Right ventricle myocardium inferior (tissue), 1 donor: Measurements from ENCODE around the gene ABCA8. TPM values are rescaled to one million over a fixed set of nuclear protein-coding genes. Genes with fewer than 3 reads are reported as not detected.
A peak's percentile ranks its signal among the peaks of the same experiment; 100 is the strongest.
"Not testable (repeated sequence)": the region's sequence is repeated elsewhere in the genome, so short reads cannot be mapped to it uniquely, and the experiment has no call there.

Source experiments
- ATAC-seq: fragments of 200-7000 bp; cut with Tn5 transposase; one replicate; pipeline ENCODE4 v1.9.1; 2020; ENCODE audit warnings: mild to moderate bottlenecking, moderate library complexity
- DNase-seq: peaks from one replicate; pipeline ENCODE4 v3.0.0; 2021; ENCODE audit errors: missing footprints
- intact Hi-C: fragments of 100-400 bp; cut with DNase I; formaldehyde crosslinking; loops from one replicate; pipeline ENCODE4 v1.11.0; 2022
- total RNA-seq: library from RNA; stranded (reverse); fragmentation: NEBNext Ultra II Directional; extraction: Animal tissue kit (Norgen Biotek cat#: 25700); gene quantifications from one replicate; pipeline ENCODE4 v1.2.1, GENCODE V29; 2021
- donor health status: DM: no; HTN: yes; CAD: no; lungs with severe emphysema.

Gene ABCA8
- total RNA-seq, 1 donor from 2014 or later = 60.3 TPM

- intact Hi-C loops = no loop called here
- DNase-seq = no peak
- no peak for ATAC-seq
Observed at GRCh38 chr17:68944435-68945035, 10.7 kb downstream of the ABCA8 start.

- intact Hi-C loops, DNase-seq, ATAC-seq: not testable (repeated sequence)
Observed at GRCh38 chr17:68943812-68944182, 11.4 kb downstream of the ABCA8 start.

GRCh38 chr17:68943123-68943811 is 11.9 kb downstream of the ABCA8 start:
- ATAC-seq (no peak), DNase-seq (no peak)
- intact Hi-C loops = no loop called here

- peak; percentile 35 for ATAC-seq
- intact Hi-C loops = no loop called here
- DNase-seq = no peak
Observed at GRCh38 chr17:68942389-68942788, 12.8 kb downstream of the ABCA8 start.

- intact Hi-C loops = no loop called here
- no peak for ATAC-seq
Observed at GRCh38 chr17:68941761-68942160, 13.4 kb downstream of the ABCA8 start.

GRCh38 chr17:68939195-68939594 is 16.0 kb downstream of the ABCA8 start:
- ATAC-seq = no peak
- intact Hi-C loops = no loop called here
- no peak for DNase-seq

More at GRCh38 chr17:68941761-68942160, 13.4 kb downstream of the ABCA8 start:
- DNase-seq = no peak

GRCh38 chr17:68937890-68938514 is 17.2 kb downstream of the ABCA8 start:
- intact Hi-C loops = no loop called here

GRCh38 chr17:68927516-68927915 is 27.7 kb downstream of the ABCA8 start:
- ATAC-seq (no peak), DNase-seq (no peak)
- intact Hi-C loops = no loop called here

More at GRCh38 chr17:68937890-68938514, 17.2 kb downstream of the ABCA8 start:
- DNase-seq (no peak), ATAC-seq (no peak)

GRCh38 chr17:68924793-68925720 is 30.1 kb downstream of the ABCA8 start:
- no peak for ATAC-seq
- no peak for DNase-seq
- intact Hi-C loops = no loop called here

- DNase-seq = no peak
- ATAC-seq = no peak
- intact Hi-C loops = loop anchor here (5.0 kb wide), 1 partner anchor 134 kb away; no protein-coding TSS in a partner anchor
Observed at GRCh38 chr17:68910789-68911431, 44.3 kb downstream of the ABCA8 start.

- intact Hi-C loops = loop anchor here (5.0 kb wide), 1 partner anchor 133 kb away; no protein-coding TSS in a partner anchor
- ATAC-seq (peak; percentile 70), DNase-seq (no peak)
Observed at GRCh38 chr17:68910251-68910705, 44.9 kb downstream of the ABCA8 start.

- DNase-seq (no peak), ATAC-seq (peak; percentile 68)
- intact Hi-C loops = loop anchor here (5.0 to 10.0 kb wide), 3 partner anchors 37 to 117 kb away; partner anchors contain the start of gene ABCA8
Observed at GRCh38 chr17:68909066-68909465, 46.1 kb downstream of the ABCA8 start.

- no peak for DNase-seq
- no peak for ATAC-seq
- intact Hi-C loops = loop anchor here (5.0 to 10.0 kb wide), 3 partner anchors 36 to 116 kb away; partner anchors contain the start of gene ABCA8
Observed at GRCh38 chr17:68908045-68908444, 47.1 kb downstream of the ABCA8 start.

- ATAC-seq (no peak), DNase-seq (no peak)
- intact Hi-C loops = loop anchor here (5.0 to 10.0 kb wide), 3 partner anchors 34 to 114 kb away; partner anchors contain the start of gene ABCA8
Observed at GRCh38 chr17:68906638-68907037, 48.6 kb downstream of the ABCA8 start.

GRCh38 chr17:68903286-68903685 is 51.9 kb downstream of the ABCA8 start:
- ATAC-seq = no peak
- intact Hi-C loops = loop anchor here (10.0 kb wide), 1 partner anchor 52 kb away; the partner anchor contains the start of gene ABCA8
- no peak for DNase-seq

GRCh38 chr17:68897557-68897956 is 57.6 kb downstream of the ABCA8 start:
- DNase-seq (no peak), ATAC-seq (no peak)
- intact Hi-C loops = no loop called here

- intact Hi-C loops = no loop called here
- ATAC-seq = no peak
- no peak for DNase-seq
Observed at GRCh38 chr17:68892658-68893057, 62.5 kb downstream of the ABCA8 start.

- DNase-seq (no peak), ATAC-seq (no peak)
- intact Hi-C loops = no loop called here
Observed at GRCh38 chr17:68892193-68892592, 63.0 kb downstream of the ABCA8 start.
